ENCODE data around the gene CAMKK2.

- TF ChIP-seq HNF4A (conservative IDR thresholded peaks at IDR 0.05) (no peak), TAF1 (conservative IDR thresholded peaks at IDR 0.05) (no peak), CTCF (IDR thresholded peaks at IDR 0.05; ENCODE audit: low read depth, low read length, missing input control) (no peak), SP1 (IDR thresholded peaks at IDR 0.05) (no peak), YY1 (IDR thresholded peaks at IDR 0.05) (no peak), GABPA (IDR thresholded peaks at IDR 0.05 in 1 of 2, conservative IDR thresholded peaks at IDR 0.05 in 1 of 2) (no peak), EGR1 (IDR thresholded peaks at IDR 0.05; ENCODE audit: low read depth in 2 of 2) (no peak), RAD21 (IDR thresholded peaks at IDR 0.05) (no peak), FOXA1 (IDR thresholded peaks at IDR 0.05) (no peak), ZBTB33 (IDR thresholded peaks at IDR 0.05) (no peak), MAX (IDR thresholded peaks at IDR 0.05) (no peak), REST (IDR thresholded peaks at IDR 0.05) (no peak)
Observed at GRCh38 chr12:121238604-121239350, 57.7 kb downstream of the CAMKK2 start.

All from liver (tissue), 3 donors.